ENCODE measurements around the gene NUMB.

Gene NUMB

DNA sequence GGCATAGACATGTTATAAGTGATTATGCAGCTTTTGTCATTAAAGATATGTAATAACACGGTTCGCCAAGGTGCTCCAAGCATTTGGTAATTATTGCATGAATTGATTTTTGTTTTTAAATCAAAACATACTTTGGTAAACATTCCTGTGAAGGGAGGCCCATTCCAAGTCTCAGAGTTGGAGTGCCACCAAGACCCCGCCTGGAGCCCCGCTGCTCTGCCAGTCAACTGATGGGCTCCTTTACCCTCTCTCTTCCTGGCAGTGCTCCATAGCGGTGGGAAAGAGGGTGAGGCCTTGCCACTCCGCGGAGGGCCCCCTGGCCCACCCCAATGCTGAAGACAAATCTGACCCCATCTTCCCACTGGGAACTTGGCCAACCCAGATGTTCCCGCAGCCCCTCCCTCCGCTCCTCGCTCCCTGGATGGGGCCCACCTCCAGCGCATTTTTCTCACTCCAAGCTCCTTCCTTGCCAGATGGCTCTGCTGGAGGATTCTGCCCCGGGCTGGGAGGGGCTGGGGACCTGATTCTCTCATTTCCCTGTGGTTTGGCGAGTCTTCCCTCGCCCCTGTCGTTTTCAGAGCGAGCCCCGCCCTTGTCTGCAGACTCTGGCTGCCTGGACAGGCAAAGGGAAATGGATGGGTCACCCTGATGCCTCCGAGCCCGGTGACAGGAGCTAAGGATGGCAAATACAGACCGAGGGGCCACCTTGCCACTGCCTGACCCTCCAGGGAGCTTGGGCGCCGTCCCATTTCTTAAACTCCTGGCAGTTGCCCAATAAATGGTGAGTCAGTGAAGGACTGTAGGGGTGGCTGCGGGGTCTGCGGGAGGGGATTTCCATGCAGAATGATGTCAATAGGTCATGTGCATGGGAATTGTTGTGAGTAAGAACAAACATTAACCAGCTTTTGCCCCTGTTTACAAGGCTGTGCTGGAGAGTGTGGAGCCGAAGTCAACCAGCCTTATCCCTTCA lies 230.2 kb downstream of the NUMB start:
- Histone ChIP-seq H3K36me3 (ENCODE audit: control insufficient read depth, insufficient read depth, low read length) (peaks cover 15% of the 10 kb centered on the region), H3K4me1 (ENCODE audit: control insufficient read depth, insufficient read depth, low read length, poor library complexity, severe bottlenecking) (peaks cover 8% of the 10 kb centered on the region), H3K27ac (ENCODE audit: low read depth, low read length, severe bottlenecking) (no peak overlapping the region), H3K4me3 (ENCODE audit: extremely low read depth, insufficient read depth, low read length, poor library complexity, severe bottlenecking) (no peak overlapping the region), H3K9me3 (ENCODE audit: control insufficient read depth, low read length) (no peaks in the 10 kb centered on the region)
- WGBS, 2 experiments (ENCODE audit: insufficient coverage in 2 of 2) = 66 to 74% methylated on average over 17 to 20 of the region's 25 CpGs

GRCh38 chr14:73225496-73225895 lies 232.8 kb downstream of the NUMB start:
- Histone ChIP-seq H3K36me3 (ENCODE audit: control insufficient read depth, insufficient read depth, low read length) (peaks cover 34% of the 10 kb centered on the region), H3K4me3 (ENCODE audit: extremely low read depth, insufficient read depth, low read length, poor library complexity, severe bottlenecking) (no peak overlapping the region), H3K9me3 (ENCODE audit: control insufficient read depth, low read length) (no peaks in the 10 kb centered on the region), H3K4me1 (ENCODE audit: control insufficient read depth, insufficient read depth, low read length, poor library complexity, severe bottlenecking) (peaks cover 7% of the 10 kb centered on the region), H3K27ac (ENCODE audit: low read depth, low read length, severe bottlenecking) (no peak overlapping the region)
- WGBS, 2 experiments (ENCODE audit: insufficient coverage in 2 of 2) = 90 to 100% methylated on average over 1 to 4 of the region's 4 CpGs

Measured in mesodermal cell (in vitro differentiated cells).